ENCODE results near the gene ACCSL.

ACCSL gene

GRCh38 chr11:44047931-44048431 lies at the start of gene ACCSL:
ACCSL (plus strand) TSS chr11:44047981; CDS start chr11:44048037, 56 bp downstream.
- no peak for DNase-seq

- DNase-seq: no peak
These were observed 49.5 kb upstream of the ACCSL start for GRCh38 chr11:43998308-43998707.

- no peak for DNase-seq
These were observed 47.0 kb upstream of the ACCSL start for GRCh38 chr11:44000731-44001130.

- DNase-seq: no peak
These were observed 45.3 kb upstream of the ACCSL start for GRCh38 chr11:44002191-44003093.

- no peak for DNase-seq
These were observed 43.9 kb upstream of the ACCSL start for GRCh38 chr11:44003736-44004451.

GRCh38 chr11:44004452-44005062 lies 43.2 kb upstream of the ACCSL start:
- no peak for DNase-seq

GRCh38 chr11:44005063-44005701 lies 42.6 kb upstream of the ACCSL start:
- no peak for DNase-seq

- no peak for DNase-seq
These were observed 41.8 kb upstream of the ACCSL start for GRCh38 chr11:44005956-44006355.

- DNase-seq: no peak
These were observed 40.8 kb upstream of the ACCSL start for GRCh38 chr11:44006917-44007361.

GRCh38 chr11:44007481-44008087 lies 40.2 kb upstream of the ACCSL start:
- DNase-seq: no peak

- DNase-seq: no peak
These were observed 39.7 kb upstream of the ACCSL start for GRCh38 chr11:44008088-44008501.

- no peak for DNase-seq
These were observed 39.1 kb upstream of the ACCSL start for GRCh38 chr11:44008698-44009097.

GRCh38 chr11:44010789-44011251 lies 37.0 kb upstream of the ACCSL start:
- no peak for DNase-seq

- DNase-seq: no peak
These were observed 36.0 kb upstream of the ACCSL start for GRCh38 chr11:44011797-44012196.

GRCh38 chr11:44014968-44015623 lies 32.7 kb upstream of the ACCSL start:
- DNase-seq: no peak

- no peak for DNase-seq
These were observed 32.2 kb upstream of the ACCSL start for GRCh38 chr11:44015624-44016007.

GRCh38 chr11:44016131-44016530 lies 31.6 kb upstream of the ACCSL start:
- DNase-seq: no peak

GRCh38 chr11:44016546-44017442 lies 31.0 kb upstream of the ACCSL start:
- DNase-seq: no peak

- DNase-seq: no peak
These were observed 30.2 kb upstream of the ACCSL start for GRCh38 chr11:44017443-44018126.

GRCh38 chr11:44018127-44018521 lies 29.7 kb upstream of the ACCSL start:
- no peak for DNase-seq
